ENCODE measurements around the gene GARIN6.

GRCh38 chr12:99695050-99695449 is 47.5 kb downstream of the GARIN6 start:
- TF ChIP-seq CTCF (IDR thresholded peaks at IDR 0.05) (no peak), POLR2A (IDR thresholded peaks at IDR 0.05) (no peak)

Data from thyroid gland (tissue), 4 donors.